Stimulated activated CD4-positive, alpha-beta T cell treated with anti-CD3 and anti-CD28 coated beads, Interleukin-2, amount 100 ng/mL, for 24 hours (primary cell): Measurements from ENCODE around the gene CPT1B.
"Not testable (repeated sequence)": the region's sequence is repeated elsewhere in the genome, so short reads cannot be mapped to it uniquely, and the experiment has no call there.

Experiments used
- DNase-seq, 2 donors: peaks; one replicate each; pipeline ENCODE4 v3.0.0-alpha.2; 2020

CPT1B gene

DNA sequence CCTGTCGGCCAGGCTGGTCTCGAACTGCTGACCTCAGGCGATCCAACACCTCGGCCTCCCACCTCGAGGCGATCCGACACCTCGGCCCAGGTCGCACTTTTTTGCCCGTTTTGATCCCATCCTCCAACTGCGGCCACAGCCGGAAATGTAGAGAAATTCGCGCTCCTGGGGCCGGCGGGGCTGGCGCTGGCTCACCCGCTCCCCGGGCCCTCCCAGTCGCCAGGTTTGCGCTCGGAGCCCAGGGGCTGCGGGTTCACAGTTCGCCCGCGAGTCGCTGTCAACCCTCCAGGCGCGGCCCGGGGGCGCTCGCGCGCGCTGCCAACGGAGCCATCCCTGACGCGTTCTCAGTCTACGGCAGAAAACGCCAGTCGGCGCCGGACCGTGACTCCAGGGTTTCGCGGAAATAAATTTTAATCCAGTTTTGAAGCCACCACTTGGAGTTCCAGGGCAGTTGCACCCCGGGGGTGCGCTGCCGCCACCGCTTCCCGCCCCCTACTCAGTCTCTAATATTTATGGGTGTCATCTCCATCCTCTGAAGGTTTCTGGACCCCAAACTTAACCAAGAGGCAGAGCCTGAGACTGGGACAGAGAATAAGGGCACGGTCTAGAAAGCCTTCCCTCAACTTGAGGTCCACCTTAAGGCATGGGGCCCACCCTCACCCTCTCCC lies 34.0 kb downstream of the CPT1B start:
- peak; percentile 84 to 89 for DNase-seq

DNA sequence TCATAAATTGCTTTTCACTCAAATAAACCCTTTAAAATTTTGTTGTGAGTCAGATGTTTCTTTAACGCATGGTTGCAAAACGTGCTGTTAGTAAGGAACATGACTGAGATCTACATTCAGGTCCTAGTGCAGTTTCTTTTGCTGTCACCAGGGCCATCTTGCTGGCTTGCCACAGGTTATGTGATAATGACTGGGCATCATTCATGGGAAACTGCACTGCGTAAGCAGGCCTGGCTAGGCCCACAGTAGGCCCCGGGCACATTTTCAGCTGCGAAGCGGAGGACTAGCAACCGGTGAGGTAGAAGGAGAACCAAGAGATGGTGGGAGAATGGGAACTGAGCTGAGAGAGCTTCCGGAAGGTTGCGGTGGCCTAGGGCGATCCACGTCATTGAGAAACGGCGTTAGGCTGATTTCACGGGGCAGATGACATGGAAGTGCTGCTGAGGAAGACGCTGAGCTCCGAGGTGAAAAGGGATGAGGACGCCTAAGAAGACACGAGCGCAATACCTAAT lies 35.8 kb downstream of the CPT1B start:
- peak in 1 of 2 donors; percentile 47 for DNase-seq

DNA sequence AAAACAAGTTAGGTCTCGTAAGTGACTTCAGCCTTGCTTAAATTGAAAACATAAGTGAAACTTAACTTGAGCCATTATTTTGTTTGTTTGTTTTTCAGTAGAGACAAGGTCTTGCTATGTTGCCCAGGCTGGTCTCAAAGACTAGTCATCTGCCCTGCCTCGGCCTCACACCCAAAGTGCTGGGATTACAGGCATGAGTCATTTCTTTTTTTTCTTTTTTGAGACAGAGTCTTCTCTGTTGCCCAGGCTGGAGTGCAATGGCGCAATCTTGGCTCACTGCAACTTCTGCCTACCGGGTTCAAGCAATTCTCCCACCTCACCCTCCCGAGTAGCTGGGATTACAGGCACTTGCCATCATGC lies 36.6 kb downstream of the CPT1B start:
- DNase-seq: peak; percentile 26 to 36

DNA sequence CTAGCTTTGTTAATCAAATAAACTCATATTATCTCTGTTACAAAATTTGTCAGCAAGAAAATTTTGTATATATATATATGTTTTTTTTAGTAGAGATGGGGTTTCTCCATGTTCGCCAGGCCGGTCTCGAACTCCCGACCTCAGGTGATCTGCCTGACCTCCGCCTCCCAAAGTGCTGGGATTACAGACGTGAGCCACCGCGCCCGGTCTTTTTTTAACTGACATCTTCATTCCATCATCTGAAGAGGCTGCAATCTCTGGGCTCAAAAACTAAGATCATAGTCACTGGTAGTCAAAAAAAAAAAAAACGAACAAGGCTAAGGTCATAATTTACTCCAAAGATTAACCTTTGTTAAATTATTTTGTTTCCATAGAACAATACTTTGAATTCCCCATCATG lies 37.8 kb downstream of the CPT1B start:
- DNase-seq: peak in 1 of 2 donors; percentile 16

DNA sequence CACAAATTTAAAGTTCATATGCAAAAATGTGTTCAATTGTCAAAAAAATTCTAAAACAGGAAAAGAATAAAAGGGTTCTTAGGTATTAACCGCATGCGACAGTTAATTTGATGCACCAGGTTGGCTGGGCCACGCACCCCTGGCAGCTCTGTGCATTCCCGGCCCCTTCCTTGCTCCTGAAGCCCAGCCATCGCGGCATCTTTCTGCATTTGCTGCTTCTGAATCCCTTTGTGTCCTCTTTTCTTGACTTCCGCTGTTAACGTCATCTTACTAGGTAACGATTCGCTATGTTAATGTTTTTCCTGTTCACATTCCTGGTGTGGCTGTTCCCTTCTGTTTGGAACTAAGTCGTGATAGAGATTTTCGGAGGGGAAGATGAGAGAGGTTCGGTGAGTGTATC lies 40.5 kb downstream of the CPT1B start:
- DNase-seq: no peak

DNA sequence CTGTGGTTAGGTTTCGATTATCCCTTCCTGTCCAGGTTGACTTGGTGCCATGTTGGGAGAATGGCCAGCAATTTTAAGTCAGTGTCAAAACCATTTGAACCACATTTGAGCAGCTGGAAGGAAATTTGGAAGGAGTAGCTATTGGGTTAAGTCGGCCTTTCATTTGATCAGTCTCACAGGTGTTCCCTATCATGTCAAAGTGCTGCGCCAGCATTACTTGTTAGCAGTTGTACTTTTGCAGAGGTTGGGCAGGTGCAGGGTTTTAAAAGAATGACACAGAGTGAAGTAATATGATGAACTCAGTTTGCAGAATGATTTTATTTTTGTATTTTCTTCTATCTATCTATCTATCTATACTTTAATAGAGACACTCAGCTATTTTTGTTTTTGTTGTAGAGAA lies 42.0 kb downstream of the CPT1B start:
- no peak for DNase-seq

DNA sequence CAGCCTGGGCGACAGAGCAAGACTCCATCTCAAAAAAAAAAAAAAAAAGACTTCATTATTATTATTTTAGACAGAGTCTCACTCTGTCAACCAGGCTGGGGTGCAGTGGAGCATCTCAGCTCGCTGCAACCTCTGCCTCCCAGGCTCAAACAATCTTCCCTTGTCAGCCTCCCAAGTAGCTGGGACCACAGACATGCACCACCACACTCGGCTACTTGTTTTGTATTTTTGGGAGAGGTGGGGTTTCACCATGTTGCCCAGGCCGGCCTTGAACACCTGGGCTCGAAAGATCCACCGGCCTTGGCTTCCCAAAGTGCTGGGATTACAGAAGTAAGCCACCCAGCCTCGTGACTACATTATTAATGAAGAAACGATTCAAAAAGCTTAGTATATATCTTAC lies 43.1 kb downstream of the CPT1B start:
- DNase-seq: no peak

DNA sequence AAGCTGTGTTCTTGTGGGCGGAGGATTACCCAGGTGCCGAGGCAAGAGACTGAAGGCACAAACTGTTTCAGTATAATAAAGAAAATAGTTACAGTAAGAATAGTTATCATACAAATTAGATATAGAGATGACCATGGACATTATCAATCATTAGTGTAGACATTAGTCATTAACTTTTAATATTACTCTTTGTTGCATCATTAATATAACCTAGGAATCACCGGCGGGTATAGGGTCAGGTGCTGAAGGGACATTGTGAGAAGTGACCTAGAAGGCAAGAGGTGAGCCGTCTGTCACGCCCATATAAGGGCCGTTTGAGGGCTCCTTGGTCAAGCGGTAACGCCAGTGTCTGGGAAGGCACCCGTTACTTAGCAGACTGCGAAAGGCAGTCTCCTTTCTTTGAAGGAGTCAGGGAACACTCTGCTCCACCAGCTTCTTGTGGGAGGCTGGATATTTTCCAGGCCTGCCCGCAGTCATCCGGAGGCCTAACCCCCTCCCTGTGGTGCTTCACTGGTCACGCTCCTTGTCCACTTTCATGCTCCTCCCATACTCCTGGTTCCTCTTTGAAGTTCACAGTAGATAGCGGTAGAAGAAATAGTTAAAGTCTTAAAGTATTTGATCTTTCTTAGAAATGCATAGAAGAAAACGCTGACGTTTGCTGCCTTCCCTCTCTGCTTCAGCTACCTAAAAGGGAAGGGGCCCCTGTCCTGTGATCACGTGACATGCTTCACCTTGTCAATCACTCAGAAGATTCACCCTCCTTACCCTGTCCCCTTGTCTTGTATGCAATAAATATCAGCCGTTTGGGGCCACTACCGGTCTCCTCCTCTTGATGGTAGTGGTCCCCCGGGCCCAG lies 44.1 kb downstream of the CPT1B start:
- DNase-seq: not testable (repeated sequence)

DNA sequence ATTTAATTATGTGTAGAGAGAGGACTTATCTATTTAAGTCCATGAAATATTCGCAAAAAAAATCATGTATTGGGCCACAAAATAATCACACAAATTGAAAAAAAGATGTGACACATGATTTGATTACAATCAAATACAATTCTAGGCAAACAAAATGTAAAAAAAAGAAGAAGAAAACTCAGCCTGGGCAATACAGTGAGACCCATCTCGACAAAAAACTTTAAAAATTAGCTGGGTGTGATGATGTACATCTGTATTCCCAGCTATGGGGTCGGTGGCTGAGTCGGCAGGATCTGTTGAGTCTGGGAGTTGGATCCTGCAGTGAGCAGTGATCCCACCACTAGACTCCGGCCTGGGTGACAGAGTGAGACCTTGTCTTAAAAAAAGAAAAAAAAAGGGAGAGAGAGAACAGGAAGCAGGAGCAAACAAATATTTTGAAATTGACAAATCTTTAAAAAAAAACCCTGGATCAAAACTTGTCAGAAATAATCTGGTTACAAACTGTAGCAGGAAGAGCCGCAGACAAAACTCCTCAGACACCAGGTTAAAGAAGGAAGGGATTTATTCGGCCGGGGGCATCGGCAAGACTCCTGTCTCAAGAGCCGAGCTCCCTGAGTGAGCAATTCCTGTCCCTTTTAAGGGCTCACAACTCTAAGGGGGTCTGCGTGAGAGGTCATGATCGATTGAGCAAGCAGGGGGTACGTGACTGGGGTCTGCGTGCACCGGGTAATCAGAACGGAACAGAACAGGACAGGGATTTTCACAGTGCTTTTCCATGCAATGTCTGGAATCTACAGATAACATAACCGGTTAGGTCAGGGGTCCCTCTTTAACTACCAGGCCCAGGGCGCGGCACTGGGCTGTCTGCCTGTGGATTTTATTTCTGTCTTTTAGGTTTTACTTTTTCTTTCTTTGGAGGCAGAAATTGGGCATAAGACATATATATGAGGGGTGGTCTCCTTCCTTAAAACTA lies 45.1 kb downstream of the CPT1B start:
- no peak for DNase-seq

DNA sequence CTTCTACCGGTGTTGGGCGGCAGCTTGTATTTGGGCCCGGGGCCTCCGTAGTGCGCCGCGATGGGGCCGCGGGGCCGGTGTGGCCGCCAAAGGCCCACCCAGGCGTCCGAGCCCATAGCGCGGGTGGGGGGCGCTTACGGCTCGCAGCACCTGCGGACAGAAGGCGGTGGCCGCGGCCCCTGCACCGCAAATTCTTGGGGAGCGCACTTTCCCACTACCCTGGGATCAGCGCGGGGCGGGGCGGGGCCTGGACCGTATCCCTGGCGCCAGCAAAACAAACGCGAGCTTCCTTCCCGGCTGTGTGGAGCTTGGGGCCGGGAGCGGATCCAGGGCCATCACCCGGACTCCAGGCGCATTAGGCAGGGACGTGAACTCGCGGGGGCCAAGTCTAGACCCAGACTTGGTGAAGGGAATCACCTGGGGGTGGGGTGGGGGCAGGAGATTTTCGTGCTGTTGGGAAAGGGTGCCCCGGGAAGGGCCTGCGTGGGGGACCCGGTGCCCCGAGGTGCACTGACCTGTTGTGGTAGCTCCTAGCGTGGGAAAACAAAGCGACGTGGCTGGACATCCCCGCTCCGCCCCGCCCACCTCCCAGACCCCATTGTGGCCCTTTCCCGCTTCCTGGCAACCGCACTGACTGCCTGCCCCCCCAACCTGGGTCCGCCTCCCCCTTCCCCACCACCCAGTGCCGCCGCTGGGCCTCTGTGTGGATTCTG lies 46.1 kb downstream of the CPT1B start:
- peak in 1 of 2 donors; percentile 50 for DNase-seq

DNA sequence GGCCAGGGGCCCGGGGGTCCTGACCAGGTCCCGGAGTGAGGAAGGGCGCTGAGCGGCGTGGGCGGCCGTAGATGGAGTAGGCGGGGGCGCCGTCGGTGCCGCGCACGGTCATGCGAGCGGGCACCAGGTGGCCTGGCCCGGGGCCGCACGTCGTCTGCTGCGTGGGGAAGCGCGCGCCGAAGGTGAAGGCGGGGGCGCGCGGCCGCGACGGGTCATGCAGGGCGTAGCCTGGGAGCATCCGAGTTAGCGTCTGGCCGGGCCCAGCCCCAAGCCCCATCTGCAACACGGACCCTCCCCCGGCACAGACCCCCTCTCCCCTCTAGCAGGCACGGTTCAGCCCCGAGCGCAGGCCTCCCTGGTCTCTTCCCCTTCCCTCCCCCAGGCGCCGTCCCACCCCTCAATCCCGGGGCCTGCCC lies 46.7 kb downstream of the CPT1B start:
- DNase-seq: peak; percentile 74 to 78

DNA sequence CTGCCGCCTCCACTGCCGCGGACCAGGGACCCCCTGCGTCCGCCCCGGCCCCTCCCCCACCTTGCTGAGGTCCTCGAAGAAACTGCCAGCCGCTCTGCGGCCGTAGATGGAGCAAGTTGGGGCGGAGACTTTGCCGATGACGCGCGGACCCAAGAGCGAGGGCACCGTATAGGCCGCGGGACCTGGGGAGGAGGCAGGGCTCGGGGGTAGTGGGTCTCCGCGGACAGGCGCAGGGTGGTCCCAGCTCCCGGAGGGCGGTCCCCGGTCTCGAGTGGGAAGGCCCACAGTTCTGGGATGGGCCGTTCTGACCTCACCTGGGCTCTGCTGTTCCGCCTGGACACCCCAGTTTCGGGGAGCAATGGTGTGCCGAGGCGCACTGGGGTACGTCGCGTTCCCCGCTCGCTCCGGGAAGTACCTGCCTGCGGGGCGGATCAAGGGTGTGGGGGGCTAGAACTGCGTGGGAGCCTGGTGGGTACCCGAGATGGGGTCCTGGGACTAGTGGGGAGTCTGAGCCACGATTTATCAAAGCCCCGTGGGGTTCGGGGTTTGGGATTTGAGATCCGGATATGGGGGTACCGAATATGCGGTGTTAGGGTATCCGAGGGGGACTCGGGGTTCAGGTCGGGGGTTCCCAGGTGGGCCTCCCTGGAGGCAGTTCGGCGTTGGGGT lies 47.2 kb downstream of the CPT1B start:
- DNase-seq: peak; percentile 85 to 87

DNA sequence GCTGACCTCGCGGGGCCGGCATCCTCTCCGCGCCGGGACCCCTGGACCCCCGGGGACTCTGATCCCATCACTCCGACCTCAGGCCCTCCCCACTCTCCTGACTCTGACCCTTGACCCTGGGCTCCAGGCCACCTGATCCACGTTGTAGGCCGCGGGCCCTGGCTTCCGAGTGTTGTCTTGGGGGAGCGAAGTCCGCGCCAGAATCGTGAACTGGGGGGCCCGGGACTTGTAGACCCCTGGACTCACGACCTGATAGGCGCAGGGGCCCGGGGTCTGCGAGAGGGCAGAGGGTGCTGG lies 47.7 kb downstream of the CPT1B start:
- DNase-seq: no peak

DNA sequence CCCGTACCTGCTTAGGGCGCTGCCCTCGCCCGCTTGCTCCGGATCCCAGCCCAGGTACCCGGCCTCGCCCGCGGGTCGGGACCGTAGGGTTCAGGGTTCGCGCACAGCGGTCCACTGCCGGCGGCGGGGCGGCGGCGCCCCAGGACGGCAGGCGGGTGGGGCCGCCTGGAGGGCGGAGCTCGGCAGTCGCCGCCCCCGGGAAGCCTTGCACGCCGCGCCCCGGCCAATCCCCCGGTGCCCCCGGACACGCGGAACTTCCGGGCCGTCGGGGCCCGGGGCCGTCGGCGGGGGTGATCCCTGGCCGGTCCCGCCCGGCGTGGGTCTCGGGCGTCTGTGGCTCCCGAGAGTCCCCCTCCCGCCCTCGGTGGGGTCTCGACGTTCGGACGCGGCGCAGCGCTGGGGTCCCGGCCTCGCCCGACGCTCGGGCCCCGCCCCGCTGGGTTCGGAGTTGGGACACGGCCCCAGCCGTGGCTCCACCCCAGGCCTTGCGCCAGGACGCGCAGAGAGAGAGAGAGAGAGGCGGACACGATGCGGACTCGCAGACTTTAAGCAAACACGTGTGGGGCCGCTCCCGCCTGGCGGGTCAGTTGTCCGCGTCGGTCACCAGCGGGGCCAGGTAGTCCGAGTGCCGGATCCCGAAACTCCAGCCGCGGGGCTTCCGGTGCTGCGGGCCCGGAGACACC lies 48.2 kb downstream of the CPT1B start, which contains the start of gene TYMP:
TSS of gene TYMP (minus strand) at position 116 of the 683 bp plus-strand sequence. CDS start 303 bp downstream, outside the sequence.
- DNase-seq: peak; percentile 73 to 81

DNA sequence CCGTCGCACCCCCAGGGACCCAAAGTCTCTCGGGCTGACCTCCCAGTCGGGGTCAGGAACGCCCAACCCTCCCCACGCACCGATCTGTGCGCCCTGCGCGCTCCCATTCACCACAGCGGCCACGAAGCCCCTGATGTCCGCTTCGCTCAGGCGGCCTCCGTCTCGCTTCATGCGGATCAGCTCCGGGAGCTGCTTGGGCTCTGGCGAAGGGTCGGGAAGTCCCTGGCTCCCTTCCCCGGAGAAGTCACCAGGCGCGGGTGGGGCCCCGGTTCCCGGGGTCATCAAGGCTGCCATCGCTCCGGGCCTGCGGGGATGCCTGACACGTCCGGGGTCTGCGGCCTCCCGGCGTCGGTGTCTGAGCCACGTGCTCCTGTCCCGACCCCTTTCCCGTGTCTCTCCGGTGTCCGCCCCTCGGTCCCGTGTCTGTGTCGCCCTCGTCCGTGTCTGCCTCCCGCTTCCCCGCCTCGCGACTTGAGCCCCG lies 48.8 kb downstream of the CPT1B start:
- DNase-seq: no peak

DNA sequence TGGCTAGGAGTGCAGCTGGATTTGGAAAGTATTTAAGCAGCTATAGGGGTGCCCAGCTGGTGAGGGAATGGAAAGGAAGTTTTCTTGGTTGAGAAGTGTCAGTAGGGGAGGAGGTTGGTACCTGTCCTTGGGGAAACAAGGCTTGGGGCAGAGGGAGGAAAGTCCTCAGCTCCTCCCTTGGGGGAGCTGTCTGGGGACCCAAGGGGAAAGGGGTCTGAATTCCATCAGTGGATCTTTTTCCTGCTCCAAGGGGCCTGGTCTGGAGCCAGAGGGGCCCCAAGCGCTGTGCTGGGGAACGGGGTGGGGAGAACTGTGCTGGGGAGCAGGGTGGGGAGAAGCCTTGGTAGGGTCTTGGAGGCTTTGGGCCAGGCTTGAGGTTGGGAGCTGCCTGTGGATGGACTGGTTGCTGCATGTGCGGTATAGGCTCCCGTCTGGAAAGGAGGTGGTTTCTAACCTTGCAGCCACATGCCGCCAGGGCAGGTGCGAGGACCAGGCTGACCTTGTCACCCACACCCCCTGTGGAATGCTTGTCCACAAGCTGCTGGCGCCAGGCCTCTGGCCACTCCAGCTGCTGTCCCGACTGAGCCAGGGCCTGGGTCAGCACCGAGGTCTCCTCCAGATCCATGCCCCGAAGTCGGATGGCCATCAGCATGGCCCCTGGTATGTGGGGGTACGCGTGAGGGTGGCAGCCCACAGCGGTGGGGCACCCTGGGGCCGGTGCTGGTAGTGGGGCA lies 49.4 kb downstream of the CPT1B start:
- no peak for DNase-seq

DNA sequence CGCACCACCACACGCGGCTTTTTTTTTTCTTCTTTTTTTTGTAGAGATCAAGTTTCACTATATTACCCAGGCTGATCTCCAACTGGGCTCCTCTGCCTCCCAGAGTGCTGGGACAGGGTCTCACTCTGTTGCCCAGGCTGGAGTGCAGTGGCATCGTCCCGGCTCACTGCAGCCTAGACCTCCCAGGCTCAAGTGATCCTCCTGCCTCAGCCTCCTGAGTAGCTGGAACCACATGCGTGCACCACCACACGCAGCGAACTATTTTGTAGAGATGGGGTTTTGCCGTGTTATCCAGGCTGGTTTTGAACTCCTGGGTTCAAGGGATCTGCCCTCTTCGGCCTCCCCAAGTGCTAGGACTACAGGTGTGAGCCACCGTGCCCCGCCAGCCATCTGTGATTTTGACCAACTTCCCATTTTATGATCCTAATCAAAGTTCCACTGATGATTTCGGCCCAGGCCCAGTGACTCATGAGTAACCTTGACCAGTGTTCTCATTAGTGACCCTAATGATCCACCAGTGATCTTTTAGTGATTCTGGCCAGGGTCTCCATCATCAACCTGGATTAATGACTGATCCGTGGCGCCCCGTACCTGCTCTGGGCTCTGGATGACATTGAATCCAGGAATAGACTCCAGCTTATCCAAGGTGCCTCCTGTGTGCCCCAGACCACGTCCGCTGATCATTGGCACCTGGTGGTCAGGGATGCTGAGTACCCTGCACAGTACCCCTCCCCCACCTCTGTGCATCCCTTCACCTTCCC lies 50.1 kb downstream of the CPT1B start:
- no peak for DNase-seq

DNA sequence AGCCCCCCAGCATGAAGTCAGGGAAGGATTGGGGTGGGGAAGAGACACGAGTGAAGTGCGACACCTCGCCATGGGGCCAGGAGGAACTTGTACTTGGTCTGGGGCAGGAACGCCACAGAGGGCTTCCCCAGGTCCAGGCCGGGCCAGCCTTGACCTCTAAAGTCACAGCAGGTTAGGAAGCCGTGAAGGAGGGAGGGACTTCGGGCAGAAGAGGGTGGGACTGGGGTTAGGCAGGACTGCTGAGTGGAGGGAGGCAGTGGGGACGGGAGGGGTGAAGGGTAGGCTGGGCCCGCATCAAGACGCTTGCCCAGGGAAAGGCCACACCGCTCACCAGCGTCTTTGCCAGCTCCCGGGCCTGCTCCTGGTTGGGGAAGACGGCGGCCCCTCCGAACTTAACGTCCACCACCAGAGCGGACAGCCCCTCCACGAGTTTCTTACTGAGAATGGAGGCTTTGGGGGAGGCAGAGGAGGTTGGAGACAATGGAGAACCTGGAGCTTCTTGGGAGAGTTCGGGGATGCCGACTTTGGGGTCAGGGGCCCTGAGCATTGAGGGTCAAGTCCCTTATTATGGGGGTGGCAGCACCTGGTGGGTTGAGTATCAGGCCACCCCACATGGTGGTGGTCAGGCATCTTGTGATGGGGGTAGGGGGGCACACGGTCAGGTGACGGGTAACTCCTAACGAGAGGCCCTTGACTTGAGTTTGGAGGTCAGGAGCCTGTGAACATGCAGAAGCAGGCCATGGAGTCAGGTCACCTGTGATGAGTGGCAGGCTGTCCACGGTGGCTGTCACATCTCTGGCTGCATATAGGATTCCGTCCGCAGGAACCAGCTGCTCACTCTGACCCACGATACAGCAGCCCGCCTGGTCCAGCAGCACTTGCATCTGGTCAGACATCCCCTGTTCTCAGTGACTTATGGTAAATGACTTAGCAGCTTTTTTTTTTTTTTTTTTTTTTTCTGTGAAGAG lies 51.1 kb downstream of the CPT1B start:
- DNase-seq: peak; percentile 56 to 63
